SK-N-SH (cell line): ENCODE results near the gene UBE2G1. TPM values are rescaled to one million over a fixed set of nuclear protein-coding genes. Genes with fewer than 3 reads are reported as not detected.

ENCODE experiments used
- CTCF ChIA-PET: fragments of 300-600, 350-600 bp; formaldehyde crosslinking; extraction: SDS; loops from one replicate; lab custom pipeline; 2021; lab: Yijun Ruan, JAX
- POLR2A ChIA-PET: fragments of 350-600 bp; sonication (Branson Sonifier 250); formaldehyde crosslinking; extraction: SDS; loops from one replicate; lab custom pipeline; 2020; ENCODE audit warnings: antibody characterized with exemption, inconsistent platforms; lab: Yijun Ruan, JAX
- DNase-seq: peaks from one replicate; pipeline ENCODE4 v3.0.0; 2012
- H2AFZ ChIP-seq: fragments of 200-600 bp; sonication (generic); 2 replicates; pipeline ENCODE4 v1.8.1; 2016; ENCODE audit warnings: antibody characterized with exemption, mild to moderate bottlenecking, low read depth
- H3F3A ChIP-seq: fragments of 200-600 bp; sonication (generic); replicated peaks from 2 replicates; pipeline ENCODE3; 2016; ENCODE audit warnings: antibody characterized with exemption, mild to moderate bottlenecking; ENCODE audit not compliant: insufficient read depth
- H3K27ac ChIP-seq, 2 experiments: fragments of 200-500 bp in 1 of 2; fragments of 200-600 bp in 1 of 2; sonication (Bioruptor generic) in 1 of 2; sonication (generic), shearing (Covaris generic) in 1 of 2; 2 replicates each; pipeline versions ENCODE4 v1.5.1 to v1.6.1; 2014 to 2016; ENCODE audit warnings: low read depth in 2 of 2, inconsistent platforms in 1 of 2, low read length in 1 of 2, mild to moderate bottlenecking in 1 of 2, mixed read lengths in 1 of 2
- H3K27me3 ChIP-seq: fragments of 200-600 bp; sonication (generic), shearing (Covaris generic); 2 replicates; pipeline ENCODE4 v1.6.1; 2016; ENCODE audit warnings: mixed run types; ENCODE audit not compliant: insufficient read depth
- H3K36me3 ChIP-seq, 2 experiments: fragments of 200-500 bp in 1 of 2; fragments of 200-600 bp in 1 of 2; sonication (Bioruptor generic) in 1 of 2; sonication (generic) in 1 of 2; replicated peaks in 1 of 2; 2 replicates each; pipeline versions ENCODE3 to v1.5.1; 2014 to 2016; ENCODE audit warnings: low read length in 1 of 2, mild to moderate bottlenecking in 1 of 2; ENCODE audit not compliant: insufficient read depth in 2 of 2, control insufficient read depth in 1 of 2
- H3K4me1 ChIP-seq, 2 experiments: fragments of 200-500 bp in 1 of 2; fragments of 200-600 bp in 1 of 2; sonication (Bioruptor generic) in 1 of 2; sonication (generic), shearing (Covaris generic) in 1 of 2; 2 replicates each; pipeline versions ENCODE4 v1.5.1 to v1.6.1; 2014 to 2016; ENCODE audit warnings: low read depth in 1 of 2, low read length in 1 of 2, mixed run types in 1 of 2; ENCODE audit not compliant: insufficient read depth in 2 of 2, control insufficient read depth in 1 of 2
- H3K4me2 ChIP-seq: fragments of 200-600 bp; sonication (generic), shearing (Covaris generic); 2 replicates; pipeline ENCODE4 v1.6.1; 2017; ENCODE audit warnings: mixed run types
- H3K4me3 ChIP-seq, 2 experiments: fragments of 200-500 bp in 1 of 2; fragments of 200-600 bp in 1 of 2; sonication (Bioruptor generic) in 1 of 2; sonication (generic), shearing (Covaris generic) in 1 of 2; 2 replicates each; pipeline versions ENCODE4 v1.5.1 to v1.8.1; 2014 to 2016; ENCODE audit warnings: low read depth in 2 of 2, inconsistent platforms in 1 of 2, low read length in 1 of 2, mild to moderate bottlenecking in 1 of 2, mixed read lengths in 1 of 2, moderate library complexity in 1 of 2
- H3K79me2 ChIP-seq: fragments of 200-600 bp; sonication (generic); 2 replicates; pipeline ENCODE4 v1.8.1; 2017; ENCODE audit warnings: mild to moderate bottlenecking; ENCODE audit not compliant: insufficient read depth
- H3K9ac ChIP-seq: fragments of 200-600 bp; sonication (generic); 2 replicates; pipeline ENCODE4 v1.6.1; 2017; ENCODE audit warnings: mixed run types
- H3K9me2 ChIP-seq: fragments of 200-600 bp; sonication (generic); 2 replicates; pipeline ENCODE4 v1.6.1; 2017; ENCODE audit warnings: mixed run types
- H3K9me3 ChIP-seq: fragments of 200-600 bp; sonication (generic); 2 replicates; pipeline ENCODE4 v1.6.1; 2017; ENCODE audit warnings: mixed run types, mild to moderate bottlenecking, moderate library complexity
- H4K20me1 ChIP-seq: fragments of 200-600 bp; sonication (generic); 2 replicates; pipeline ENCODE4 v1.6.1; 2017; ENCODE audit warnings: mild to moderate bottlenecking, mixed run types; ENCODE audit not compliant: insufficient read depth
- CHD2 ChIP-seq: fragments of 150-350 bp; IDR thresholded peaks from 2 replicates; pipeline ENCODE4 v1.6.1; 2018; ENCODE audit warnings: low read length; ENCODE audit not compliant: partially characterized antibody
- ELF1 ChIP-seq: IDR thresholded peaks from 2 replicates; pipeline ENCODE4 v1.4.0; 2012
- FOXJ3 ChIP-seq: sonication (generic); formaldehyde crosslinking; IDR thresholded peaks from 2 replicates; pipeline ENCODE4 v1.5.1; 2020; ENCODE audit warnings: mild to moderate bottlenecking, missing genetic modification reagents
- IRF3 ChIP-seq: fragments of 150-350 bp; IDR thresholded peaks from 2 replicates; pipeline ENCODE4 v1.6.1; 2016; ENCODE audit warnings: mild to moderate bottlenecking, low read depth, low read length
- MXI1 ChIP-seq: IDR thresholded peaks from 2 replicates; pipeline ENCODE4 v1.6.1; 2012; ENCODE audit warnings: mild to moderate bottlenecking, low read depth, low read length, improper control_type of control experiment
- POLR2AphosphoS5 ChIP-seq: IDR thresholded peaks from 2 replicates; pipeline ENCODE4 v1.6.1; 2012; ENCODE audit warnings: low read depth, low read length
- RCOR1 ChIP-seq: fragments of 150-350 bp; IDR thresholded peaks from 2 replicates; pipeline ENCODE4 v1.6.1; 2017; ENCODE audit warnings: antibody characterized with exemption, low read length
- RFX5 ChIP-seq: IDR thresholded peaks from 2 replicates; pipeline ENCODE4 v1.6.1; 2012; ENCODE audit warnings: mild to moderate bottlenecking, improper control_type of control experiment, low read length
- SMC3 ChIP-seq: IDR thresholded peaks from 2 replicates; pipeline ENCODE4 v1.6.1; 2012; ENCODE audit warnings: low read depth, low read length, improper control_type of control experiment
- TCF12 ChIP-seq: IDR thresholded peaks from 2 replicates; pipeline ENCODE4 v1.4.0; 2012
- TEAD4 ChIP-seq: IDR thresholded peaks from 2 replicates; pipeline ENCODE4 v1.4.0; 2012; ENCODE audit warnings: mild to moderate bottlenecking, borderline replicate concordance; ENCODE audit not compliant: insufficient read depth
- USF2 ChIP-seq: fragments of 150-350 bp; IDR thresholded peaks from 2 replicates; pipeline ENCODE4 v1.6.1; 2017; ENCODE audit warnings: antibody characterized with exemption, low read length, low read depth, borderline replicate concordance
- WGBS: methylation state at CpG from one replicate; pipeline ENCODE4 v1.1.6; 2017; ENCODE audit warnings: low lambda C conversion rate; 5-methylcytosine and 5-hydroxymethylcytosine counted together
- polyA plus RNA-seq, 3 experiments: library from polyadenylated mRNA; depleted of rRNA; stranded (reverse); fragments of >200 nt; gene quantifications; 2 replicates each; pipeline ENCODE4 v1.2.3, GENCODE V29; 2012
- TF ChIP-seq, protein P1 (sequence below): IDR thresholded peaks from 2 replicates; pipeline ENCODE4 v1.6.1; 2012; ENCODE audit warnings: mild to moderate bottlenecking, low read depth, low read length, moderate library complexity

UBE2G1 gene
- polyA plus RNA-seq, 1 of the 3 experiments (the other 2 are of a cell fraction): 23.2 TPM

- CTCF ChIA-PET: interaction anchor here (0.7 to 2.2 kb wide), 2 partner anchors 10 to 11 kb away, joined by 3 to 8 read pairs; no protein-coding TSS in a partner anchor
- WGBS: 100% methylated on average over 1 of the region's 1 CpG
These were observed 72.9 kb downstream of the UBE2G1 start for GRCh38 chr17:4293572-4293971.

More at GRCh38 chr17:4293572-4293971, 72.9 kb downstream of the UBE2G1 start:
- Histone ChIP-seq H2AFZ (no peak overlapping the region), H3F3A (no peaks in the 10 kb centered on the region), H3K9ac (no peak overlapping the region), H3K36me3 (peaks cover 13 to 29% of the 10 kb centered on the region in 2 experiments), H3K9me3 (no peaks in the 10 kb centered on the region), H3K9me2 (no peaks in the 10 kb centered on the region), H3K4me2 (no peak overlapping the region), H3K27ac (no peak overlapping the region), H3K4me1 (no peaks in the 10 kb centered on the region), H3K4me3 (no peak overlapping the region), H4K20me1 (0 out of 2 replicates have a peak, but pooled peaks cover 10% of the 10 kb centered on the region), H3K27me3 (no peaks in the 10 kb centered on the region), H3K79me2 (peaks cover 69% of the 10 kb centered on the region; the same call in 1 of the 2 replicates)
- POLR2A ChIA-PET: no interaction called here
- DNase-seq: no peak
- no peak for TF ChIP-seq RFX5
- TF ChIP-seq CHD2: no peak
- TF ChIP-seq USF2: no peak
- no peak for TF ChIP-seq RCOR1
- TF ChIP-seq, protein P1, sequence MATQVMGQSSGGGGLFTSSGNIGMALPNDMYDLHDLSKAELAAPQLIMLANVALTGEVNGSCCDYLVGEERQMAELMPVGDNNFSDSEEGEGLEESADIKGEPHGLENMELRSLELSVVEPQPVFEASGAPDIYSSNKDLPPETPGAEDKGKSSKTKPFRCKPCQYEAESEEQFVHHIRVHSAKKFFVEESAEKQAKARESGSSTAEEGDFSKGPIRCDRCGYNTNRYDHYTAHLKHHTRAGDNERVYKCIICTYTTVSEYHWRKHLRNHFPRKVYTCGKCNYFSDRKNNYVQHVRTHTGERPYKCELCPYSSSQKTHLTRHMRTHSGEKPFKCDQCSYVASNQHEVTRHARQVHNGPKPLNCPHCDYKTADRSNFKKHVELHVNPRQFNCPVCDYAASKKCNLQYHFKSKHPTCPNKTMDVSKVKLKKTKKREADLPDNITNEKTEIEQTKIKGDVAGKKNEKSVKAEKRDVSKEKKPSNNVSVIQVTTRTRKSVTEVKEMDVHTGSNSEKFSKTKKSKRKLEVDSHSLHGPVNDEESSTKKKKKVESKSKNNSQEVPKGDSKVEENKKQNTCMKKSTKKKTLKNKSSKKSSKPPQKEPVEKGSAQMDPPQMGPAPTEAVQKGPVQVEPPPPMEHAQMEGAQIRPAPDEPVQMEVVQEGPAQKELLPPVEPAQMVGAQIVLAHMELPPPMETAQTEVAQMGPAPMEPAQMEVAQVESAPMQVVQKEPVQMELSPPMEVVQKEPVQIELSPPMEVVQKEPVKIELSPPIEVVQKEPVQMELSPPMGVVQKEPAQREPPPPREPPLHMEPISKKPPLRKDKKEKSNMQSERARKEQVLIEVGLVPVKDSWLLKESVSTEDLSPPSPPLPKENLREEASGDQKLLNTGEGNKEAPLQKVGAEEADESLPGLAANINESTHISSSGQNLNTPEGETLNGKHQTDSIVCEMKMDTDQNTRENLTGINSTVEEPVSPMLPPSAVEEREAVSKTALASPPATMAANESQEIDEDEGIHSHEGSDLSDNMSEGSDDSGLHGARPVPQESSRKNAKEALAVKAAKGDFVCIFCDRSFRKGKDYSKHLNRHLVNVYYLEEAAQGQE: no peak
- TF ChIP-seq MXI1: no peak
- no peak for TF ChIP-seq TEAD4
- TF ChIP-seq ELF1: no peak
- TF ChIP-seq TCF12: no peak
- TF ChIP-seq POLR2AphosphoS5: no peak
- TF ChIP-seq FOXJ3 (CRISPR knock-in tag): no peak
- no peak for TF ChIP-seq SMC3
- TF ChIP-seq IRF3: no peak
